HG03045 (cell line): ENCODE measurements around the gene APBA2.

Experiments
- ATAC-seq: cut with Tn5 transposase; IDR thresholded peaks from one replicate; pipeline ENCODE4 v1.9.1; 2021; ENCODE audit warnings: mild to moderate bottlenecking, moderate library complexity; ENCODE audit not compliant: unreplicated experiment

APBA2 gene

GRCh38 chr15:28914046-28914445 lies 28.3 kb downstream of the APBA2 start:
- no peak for ATAC-seq

DNA sequence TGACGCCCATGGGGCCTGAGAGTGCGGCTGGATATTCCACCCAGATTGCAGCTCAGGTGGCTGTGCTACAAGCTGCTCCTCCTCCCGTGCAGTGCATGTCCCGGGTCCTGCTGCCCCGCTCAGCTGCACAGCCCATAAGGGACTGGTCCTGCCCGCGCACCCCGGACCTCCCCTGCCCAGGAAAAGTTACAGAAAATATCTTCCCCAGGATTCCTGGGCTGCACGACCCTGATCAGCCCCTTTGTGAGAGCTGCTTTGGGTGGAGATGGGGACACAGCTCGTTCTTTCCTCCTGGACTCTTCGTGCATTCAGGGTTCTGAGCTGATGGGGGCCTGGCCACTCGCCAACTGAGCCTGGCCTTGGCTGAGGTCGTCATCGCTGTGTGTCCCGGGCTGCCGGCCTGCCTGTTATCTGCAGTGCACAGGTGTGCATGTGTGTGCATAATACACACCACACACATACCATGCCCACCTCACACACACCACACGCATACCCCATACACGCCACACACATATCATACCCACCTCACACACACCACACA lies 28.8 kb downstream of the APBA2 start:
- ATAC-seq, result no peak

GRCh38 chr15:28915041-28915810 lies 29.5 kb downstream of the APBA2 start:
- ATAC-seq, result no peak

- ATAC-seq, result no peak
Observed at GRCh38 chr15:28915935-28916334, 30.2 kb downstream of the APBA2 start.

GRCh38 chr15:28917791-28918140 lies 32.0 kb downstream of the APBA2 start:
- no peak for ATAC-seq

DNA sequence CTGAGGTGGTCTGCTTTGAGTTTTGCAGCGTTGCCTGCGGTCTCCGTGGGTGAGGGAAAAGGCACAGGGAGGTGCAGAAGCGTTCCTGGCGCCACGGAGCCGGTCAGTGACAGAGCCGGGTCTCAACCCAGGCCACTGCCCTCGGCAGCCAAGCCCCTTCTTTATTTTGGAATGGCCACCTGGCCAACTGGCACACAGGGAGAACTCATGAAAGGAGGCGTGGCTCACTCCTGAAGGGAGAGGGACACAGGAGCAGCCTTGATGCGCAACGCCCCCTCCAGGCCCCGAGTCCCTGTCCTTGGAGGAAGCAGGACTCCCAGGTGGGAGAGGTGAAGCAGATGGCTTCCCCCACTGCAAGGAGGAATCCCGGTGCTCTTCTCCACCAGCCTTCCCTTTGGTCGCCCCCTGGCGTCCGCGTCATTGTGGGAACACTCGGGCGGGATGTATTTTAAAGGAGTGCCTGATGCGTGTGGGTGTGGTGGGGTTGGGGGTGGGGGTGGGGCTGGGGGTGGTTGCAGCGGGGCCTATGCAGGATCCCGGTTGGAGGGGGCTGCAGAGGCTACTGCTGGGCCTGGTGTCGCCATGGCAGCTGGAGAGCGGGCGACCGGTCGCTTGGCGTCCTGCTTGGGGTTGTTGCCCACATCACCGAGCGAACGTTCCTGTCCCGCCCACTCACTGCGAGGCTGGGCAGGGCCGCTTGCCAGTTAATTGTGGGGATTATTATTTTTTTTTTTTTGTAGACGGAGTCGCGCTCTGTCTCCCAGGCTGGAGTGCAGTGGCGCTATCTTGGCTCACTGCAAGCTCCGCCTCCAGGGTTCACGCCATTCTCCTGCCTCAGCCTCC lies 32.6 kb downstream of the APBA2 start:
- ATAC-seq, result no peak

DNA sequence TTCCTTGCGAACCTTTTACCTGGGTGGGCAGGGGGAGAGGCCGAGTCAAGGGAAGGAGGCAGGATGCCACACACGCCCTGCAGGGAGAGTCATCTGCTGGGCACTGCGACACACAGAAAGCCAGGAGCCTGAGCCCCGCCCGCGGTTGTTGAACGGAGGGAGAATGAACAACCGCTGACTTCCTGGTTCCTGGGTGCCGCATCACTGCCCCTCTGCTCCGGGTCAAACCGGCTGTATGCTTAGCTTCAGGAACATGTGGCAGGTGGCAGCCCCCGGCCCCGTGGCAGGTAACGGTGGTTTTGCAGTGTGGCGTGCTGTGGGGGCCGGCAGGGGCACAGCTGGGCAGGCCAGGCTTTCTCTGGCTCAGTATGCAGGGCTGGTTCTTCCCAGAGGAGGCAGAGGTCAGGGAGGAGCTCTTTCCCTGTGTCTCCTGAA lies 33.4 kb downstream of the APBA2 start:
- no peak for ATAC-seq

DNA sequence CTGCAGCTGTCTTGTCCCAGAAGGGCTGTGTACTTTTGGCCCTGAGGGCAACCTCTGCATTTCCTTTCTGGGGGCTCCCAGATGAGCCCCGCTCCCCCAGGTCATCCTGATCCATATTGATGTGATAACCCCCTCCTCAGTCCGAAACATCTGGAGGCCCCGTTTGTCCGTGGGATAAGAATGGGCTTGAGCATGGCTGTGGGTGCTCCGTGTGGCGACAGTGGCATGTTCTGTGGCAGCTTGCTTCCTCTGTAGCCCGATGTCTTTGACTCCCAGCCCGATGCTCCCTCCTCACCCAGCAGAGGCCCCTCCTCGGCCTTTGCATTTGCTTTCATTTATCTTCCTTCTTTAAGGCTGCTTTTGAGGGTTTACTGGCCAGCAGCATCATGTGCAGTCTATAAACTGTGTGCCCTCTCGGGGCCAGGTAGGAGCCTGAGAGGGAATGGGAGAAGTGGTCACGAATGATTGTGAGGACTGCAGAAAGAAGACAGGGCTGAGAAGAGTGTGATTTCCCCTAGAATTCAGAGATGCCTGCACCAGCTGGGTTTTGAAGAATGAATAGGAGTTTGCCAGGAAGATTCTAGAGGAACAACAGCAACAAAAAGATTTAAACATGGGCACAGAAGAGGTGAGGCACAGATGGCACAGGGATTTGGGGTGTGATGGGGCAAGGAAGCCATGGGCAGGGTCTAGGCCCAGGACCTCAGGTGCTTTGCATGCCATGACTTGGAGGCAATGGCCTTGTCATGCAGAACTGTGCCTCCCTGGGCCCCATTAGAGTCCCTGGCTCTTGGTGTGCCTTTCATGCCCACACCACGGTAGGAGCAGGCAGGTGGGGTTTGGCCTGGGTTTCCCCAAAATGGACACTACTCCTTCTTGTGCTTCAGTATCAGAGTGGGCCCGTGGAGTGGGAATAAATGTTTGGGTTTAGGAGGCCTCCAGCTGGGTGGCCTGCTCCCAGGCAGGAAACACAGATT lies 34.2 kb downstream of the APBA2 start:
- ATAC-seq, result no peak

DNA sequence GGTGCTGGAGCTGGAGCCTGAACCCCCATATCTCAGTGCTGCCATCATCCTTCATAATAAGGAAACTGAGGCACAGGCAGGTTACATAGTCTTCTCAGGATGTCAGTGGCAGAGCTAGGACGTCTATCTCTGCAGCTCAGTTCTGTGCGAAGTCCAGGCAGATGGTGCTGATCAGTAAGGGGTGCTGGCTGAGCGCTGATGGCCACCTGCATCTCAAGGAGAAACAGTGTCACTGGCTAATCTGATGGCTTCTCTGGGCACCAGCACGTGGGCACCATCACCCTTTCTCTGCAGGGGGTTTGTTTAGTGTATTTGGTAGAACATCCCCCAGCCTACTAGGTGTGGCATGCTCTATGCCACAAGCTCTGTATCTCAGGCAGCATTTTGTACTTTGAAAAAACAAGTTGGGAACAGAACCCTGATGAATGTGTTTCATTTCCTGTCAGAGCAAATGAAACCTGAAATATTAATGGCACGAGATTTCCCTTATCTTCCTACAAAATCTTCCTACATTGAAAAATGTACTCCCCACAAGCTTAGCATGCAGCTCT lies 35.1 kb downstream of the APBA2 start:
- ATAC-seq, result no peak

DNA sequence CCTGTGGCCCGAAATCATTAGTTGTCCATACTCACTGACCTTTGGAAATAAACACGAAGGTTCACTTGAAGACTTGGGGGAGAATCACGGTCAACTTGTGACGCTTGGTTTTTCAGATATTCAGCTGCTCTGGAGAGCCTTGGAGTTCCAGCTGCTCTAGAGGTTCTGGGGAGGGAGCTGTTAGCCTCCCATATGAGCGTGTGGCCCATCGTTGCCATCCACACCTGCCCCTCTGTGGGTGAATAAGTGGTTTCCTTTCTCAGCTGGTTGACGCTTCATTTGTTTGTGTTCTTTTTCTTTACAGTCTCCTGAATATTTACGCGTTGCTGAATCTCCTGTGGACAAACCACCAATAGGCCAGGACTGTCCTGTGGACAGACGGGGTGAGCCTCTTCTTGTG lies 35.6 kb downstream of the APBA2 start:
- no peak for ATAC-seq

DNA sequence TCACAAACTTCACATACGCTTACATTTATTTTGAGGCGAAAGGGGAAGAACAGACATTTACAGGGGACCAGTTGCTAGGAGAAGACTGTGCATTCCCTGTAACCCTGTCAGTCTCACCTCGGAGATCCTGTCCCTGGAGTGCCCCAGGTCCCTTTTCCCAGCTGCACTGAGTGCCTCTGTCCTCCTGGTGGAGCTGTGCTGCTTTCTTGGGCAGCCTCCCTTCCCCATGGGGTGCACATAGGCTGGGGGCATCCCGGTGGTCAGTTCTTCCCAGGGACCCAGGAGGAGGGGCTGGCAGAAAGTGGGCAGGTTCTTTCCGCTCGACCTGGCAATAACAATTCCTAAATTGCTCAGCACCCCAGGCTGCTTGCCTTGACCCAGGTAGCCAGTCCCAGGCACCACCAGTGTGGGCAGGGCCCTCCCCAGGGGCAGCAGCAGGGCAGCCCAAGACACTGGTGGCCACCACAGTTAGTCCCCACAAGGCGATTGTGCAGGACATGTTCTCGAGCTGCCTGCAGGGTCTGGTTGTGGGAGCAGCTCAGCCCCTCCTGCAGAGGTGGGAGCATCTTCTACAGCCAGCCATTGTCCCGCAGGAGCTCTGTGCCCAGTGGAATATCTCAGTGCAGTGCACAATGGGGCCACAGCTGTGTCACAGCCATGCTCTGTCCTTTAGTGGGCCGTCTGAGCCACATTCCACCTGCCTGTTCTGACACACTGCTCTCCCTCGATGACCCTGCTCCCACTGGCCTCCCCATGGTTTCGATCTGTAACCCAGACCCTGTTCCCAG lies 36.3 kb downstream of the APBA2 start:
- ATAC-seq, result no peak

DNA sequence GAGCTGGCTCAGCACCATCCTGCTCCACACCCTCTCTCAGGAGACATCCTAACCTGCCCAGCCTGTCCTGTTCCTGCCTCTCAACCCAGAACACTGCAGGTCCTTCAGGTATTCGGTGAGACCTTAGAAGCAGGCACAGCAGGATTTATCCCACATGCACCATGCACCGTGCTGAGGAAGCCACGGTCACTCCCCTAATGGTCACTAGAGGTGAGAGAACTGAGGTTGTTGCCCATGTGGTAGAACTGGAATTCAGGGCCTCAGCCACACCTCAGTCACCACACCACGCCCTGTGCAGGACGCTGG lies 36.9 kb downstream of the APBA2 start:
- no peak for ATAC-seq

- no peak for ATAC-seq
Observed at GRCh38 chr15:28923726-28924280, 38.0 kb downstream of the APBA2 start.

DNA sequence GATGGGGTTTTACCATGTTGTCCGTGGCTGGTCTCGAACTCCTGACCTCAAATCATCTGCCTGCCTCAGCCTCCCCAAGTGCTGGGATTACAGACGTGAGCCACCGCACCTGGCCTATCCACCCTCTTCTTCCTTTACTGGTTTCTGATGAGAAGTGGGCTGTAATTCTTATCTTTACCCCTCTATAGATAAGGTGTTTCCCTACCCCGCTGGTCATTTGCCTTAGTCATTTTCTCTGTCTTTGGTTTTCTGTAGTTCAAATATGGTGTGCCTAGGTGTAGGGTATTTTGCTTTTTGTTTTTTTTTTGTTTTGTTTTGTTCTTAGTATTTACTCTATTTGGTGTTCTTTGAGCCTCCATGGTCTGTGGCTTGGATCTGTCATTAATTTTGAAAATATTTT lies 41.3 kb downstream of the APBA2 start:
- no peak for ATAC-seq

DNA sequence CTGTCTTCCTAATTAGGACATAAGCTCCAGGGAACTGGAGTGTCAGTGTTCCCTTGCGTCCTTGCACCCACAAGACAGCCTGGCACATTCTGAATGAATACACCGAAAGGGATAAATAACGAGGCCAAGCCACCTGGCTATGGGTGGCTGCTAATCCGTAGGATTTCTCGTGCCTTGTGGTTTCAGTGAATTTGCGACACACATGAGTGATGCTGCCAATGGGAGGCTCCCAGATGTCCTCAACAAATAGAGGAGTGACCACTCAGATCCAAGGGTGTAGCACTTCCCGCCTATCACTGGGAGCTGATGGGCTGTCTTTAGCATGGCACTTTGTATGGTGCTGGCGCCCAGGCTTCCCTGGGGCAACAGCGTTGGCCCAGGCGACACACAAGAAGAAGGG lies 43.4 kb downstream of the APBA2 start:
- ATAC-seq, result no peak

GRCh38 chr15:28930011-28930410 lies 44.2 kb downstream of the APBA2 start:
- no peak for ATAC-seq

DNA sequence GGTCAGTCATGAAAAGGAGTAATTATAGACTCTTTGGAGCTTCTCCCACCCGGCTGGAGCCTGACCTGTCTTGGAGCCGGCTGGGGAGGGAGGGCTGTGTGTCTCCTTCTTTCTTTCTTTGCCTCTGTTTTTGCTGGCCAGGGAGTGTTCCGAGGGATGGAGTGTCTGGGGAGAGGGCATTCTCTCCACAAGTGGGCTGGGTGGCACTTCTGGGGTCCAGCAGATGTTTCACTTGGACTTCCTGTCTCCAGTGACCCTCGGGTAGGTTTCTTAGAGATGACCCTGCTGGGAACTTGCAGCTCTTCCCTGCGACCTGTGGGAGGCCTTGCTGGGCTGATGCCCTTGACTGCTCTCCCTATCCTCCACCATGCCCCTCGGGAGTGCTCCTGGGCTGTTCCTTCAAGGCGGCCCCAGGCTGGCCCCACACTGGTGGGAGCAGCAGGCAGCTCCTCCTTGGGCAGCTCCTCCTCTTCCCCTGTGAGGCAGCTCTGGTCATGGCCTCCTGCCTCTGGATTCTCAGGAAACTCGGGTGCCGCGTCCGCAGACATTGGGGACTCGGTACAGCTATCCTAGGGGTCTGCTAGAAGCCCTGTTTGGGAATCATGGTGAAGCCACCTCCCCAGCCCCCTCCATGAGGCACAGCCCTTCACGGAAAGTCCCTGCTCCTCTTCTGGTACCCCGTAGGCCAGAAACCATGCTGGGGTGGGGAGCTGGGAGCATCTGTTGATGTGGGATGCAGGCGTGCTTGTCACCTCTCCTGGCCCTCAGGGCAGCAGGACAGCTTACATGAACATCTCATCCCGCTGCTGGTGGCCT lies 44.9 kb downstream of the APBA2 start:
- ATAC-seq, result no peak

DNA sequence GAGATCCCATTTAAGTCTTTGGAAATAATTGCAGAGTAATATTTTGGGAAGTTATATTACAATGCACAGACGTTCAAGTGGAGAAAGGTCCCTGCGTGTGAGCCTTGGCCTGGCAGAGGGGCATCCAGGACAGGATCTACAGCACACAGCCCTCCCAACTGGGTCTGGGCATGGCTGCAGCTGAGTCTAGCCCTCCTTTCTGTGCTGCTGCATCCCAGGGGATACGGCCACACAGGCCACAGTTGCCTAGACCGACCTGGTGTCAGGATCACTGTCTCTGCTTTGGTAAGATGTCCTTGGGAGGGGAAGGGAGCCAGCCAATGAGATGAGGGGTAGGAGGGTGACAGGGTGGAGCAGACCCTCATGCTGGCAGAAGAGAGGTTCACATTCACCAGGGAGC lies 46.1 kb downstream of the APBA2 start:
- no peak for ATAC-seq

DNA sequence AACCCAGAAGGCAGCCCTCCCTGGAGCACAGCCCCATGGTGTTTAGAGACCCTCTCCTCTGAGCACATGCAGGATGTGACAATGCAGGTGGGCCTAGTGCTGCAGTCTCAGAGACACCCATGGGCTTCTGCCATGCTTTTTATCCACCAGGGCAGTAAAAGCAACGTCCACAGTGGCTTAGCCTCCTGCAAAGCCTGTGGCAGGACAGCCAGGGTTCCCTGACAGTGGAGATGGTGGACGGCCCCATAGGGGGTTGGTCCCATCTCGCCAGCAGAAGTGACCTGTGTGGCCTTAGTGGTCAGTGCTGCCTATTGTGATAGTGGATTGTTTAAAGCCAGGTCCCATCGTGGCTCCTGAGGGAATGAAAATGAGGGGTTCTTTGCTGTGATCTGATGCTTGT lies 46.6 kb downstream of the APBA2 start:
- ATAC-seq, result no peak
